GM23248 (cell line): ENCODE data around the gene SH3PXD2A. TPM values are rescaled to one million over a fixed set of nuclear protein-coding genes. Genes with fewer than 3 reads are reported as not detected.
A peak's percentile ranks its signal among the peaks of the same experiment; 100 is the strongest.

Source experiments
- DNase-seq: peaks from one replicate; pipeline ENCODE4 v3.0.0-alpha.2; 2015
- H2AFZ ChIP-seq: fragments of 200-600 bp; sonication (generic); 2 replicates; pipeline ENCODE4 v1.6.1; 2016; ENCODE audit warnings: antibody characterized with exemption
- H3F3A ChIP-seq: fragments of 200-600 bp; sonication (generic); 2 replicates; pipeline ENCODE4 v1.6.1; 2016; ENCODE audit warnings: mild to moderate bottlenecking, antibody characterized with exemption, mixed run types; ENCODE audit not compliant: insufficient read depth
- H3K27ac ChIP-seq: fragments of 200-600 bp; sonication (generic); 2 replicates; pipeline ENCODE4 v1.5.1; 2016; ENCODE audit warnings: mild to moderate bottlenecking
- H3K27me3 ChIP-seq: fragments of 200-600 bp; sonication (generic); replicated peaks from 2 replicates; pipeline ENCODE4 v1.6.1; 2016; ENCODE audit warnings: mild to moderate bottlenecking; ENCODE audit not compliant: insufficient read depth
- H3K36me3 ChIP-seq: fragments of 200-600 bp; sonication (generic); 2 replicates; pipeline ENCODE4 v1.6.1; 2016; ENCODE audit warnings: low read depth, mild to moderate bottlenecking
- H3K4me1 ChIP-seq: fragments of 200-600 bp; sonication (generic); 2 replicates; pipeline ENCODE4 v1.6.1; 2016; ENCODE audit warnings: mild to moderate bottlenecking; ENCODE audit not compliant: insufficient read depth
- H3K4me2 ChIP-seq: fragments of 200-600 bp; sonication (generic); one replicate; pipeline ENCODE4 v1.6.1; 2016; ENCODE audit warnings: mild to moderate bottlenecking; ENCODE audit not compliant: unreplicated experiment
- H3K4me3 ChIP-seq: fragments of 200-600 bp; sonication (generic); 2 replicates; pipeline ENCODE4 v1.5.1; 2016; ENCODE audit warnings: mild to moderate bottlenecking
- H3K79me2 ChIP-seq: fragments of 200-600 bp; sonication (generic); 2 replicates; pipeline ENCODE4 v1.6.1; 2016; ENCODE audit warnings: mild to moderate bottlenecking; ENCODE audit not compliant: insufficient read depth
- H3K9ac ChIP-seq: fragments of 200-600 bp; sonication (generic); 2 replicates; pipeline ENCODE4 v1.6.1; 2016; ENCODE audit warnings: mild to moderate bottlenecking
- H3K9me2 ChIP-seq: fragments of 200-600 bp; sonication (generic); 2 replicates; pipeline ENCODE4 v1.6.1; 2016; ENCODE audit warnings: mixed run types, mild to moderate bottlenecking, moderate library complexity; ENCODE audit not compliant: insufficient read depth
- H3K9me3 ChIP-seq: fragments of 200-600 bp; sonication (generic); one replicate; pipeline ENCODE4 v1.6.1; 2017; ENCODE audit warnings: low read depth
- H4K20me1 ChIP-seq: fragments of 200-600 bp; sonication (generic); 2 replicates; pipeline ENCODE4 v1.6.0; 2016; ENCODE audit not compliant: insufficient read depth
- EZH2 ChIP-seq: fragments of 200-600 bp; sonication (generic); IDR thresholded peaks from 2 replicates; pipeline ENCODE4 v1.6.1; 2018; ENCODE audit warnings: antibody characterized with exemption, mild to moderate bottlenecking; ENCODE audit not compliant: insufficient read depth, poor library complexity, severe bottlenecking
- EZH2phosphoT487 ChIP-seq: fragments of 200-600 bp; sonication (generic); IDR thresholded peaks from 2 replicates; pipeline ENCODE4 v1.6.1; 2018; ENCODE audit warnings: antibody characterized with exemption, moderate library complexity, mild to moderate bottlenecking, low read depth; ENCODE audit not compliant: insufficient read depth
- WGBS, 2 experiments: methylation state at CpG; one replicate each; pipeline ENCODE4 v1.1.6; 2015 to 2017; ENCODE audit warnings: low lambda C conversion rate in 2 of 2, low coverage in 1 of 2; ENCODE audit errors: missing lambda C conversion rate in 2 of 2; 5-methylcytosine and 5-hydroxymethylcytosine counted together
- in situ Hi-C: fragments of 300-500 bp; cut with MboI; formaldehyde crosslinking; loops from 2 replicates; pipeline ENCODE4 v1.15.0; 2020
- polyA plus RNA-seq: library from polyadenylated mRNA; unstranded; fragments of >200 nt; fragmentation: Nextera tagmentation; extraction: Ambion mirVana; gene quantifications from 2 replicates; pipeline ENCODE4 v1.2.1, GENCODE V29; 2016
- total RNA-seq: library from RNA; depleted of rRNA; stranded (reverse); fragments of >200 nt; shearing (Covaris generic); gene quantifications from 2 replicates; pipeline ENCODE4 v1.2.3, GENCODE V29; 2014

The SH3PXD2A gene
- total and polyA plus RNA-seq, 2 experiments from 2014 or later = 34.0 to 58.0 TPM

- Histone ChIP-seq H3K9me3 (no peaks in the 10 kb centered on the region), H3K79me2 (no peaks in the 10 kb centered on the region), H3K27ac (peak overlapping the region; percentile 82), H4K20me1 (no peaks in the 10 kb centered on the region), H2AFZ (no peak overlapping the region), H3K4me3 (no peak overlapping the region), H3K9me2 (no peaks in the 10 kb centered on the region), H3K4me2 (no peak overlapping the region), H3F3A (peaks cover 28% of the 10 kb centered on the region), H3K36me3 (no peaks in the 10 kb centered on the region), H3K4me1 (peaks cover 24% of the 10 kb centered on the region), H3K27me3 (no peaks in the 10 kb centered on the region), H3K9ac (peak overlapping the region; percentile 17)
- WGBS, 2 experiments = 58 to 69% methylated on average over 18 of the region's 18 CpGs
- TF ChIP-seq EZH2phosphoT487 = no peak
- no peak for TF ChIP-seq EZH2
- DNase-seq = peak; percentile 77
- in situ Hi-C loops = no loop called here
Observed at GRCh38 chr10:103757531-103758293, 97.7 kb downstream of the SH3PXD2A start.

- no peaks in the 10 kb centered on the region for H3K27me3 ChIP-seq
- no peaks in the 10 kb centered on the region for H3K79me2 ChIP-seq
- H3K4me3 ChIP-seq = no peak overlapping the region
- H3K9ac ChIP-seq = no peak overlapping the region
- peaks cover 24% of the 10 kb centered on the region for H3K4me1 ChIP-seq
- H3K9me2 ChIP-seq = no peaks in the 10 kb centered on the region
- no peak overlapping the region for H3K27ac ChIP-seq
- H3F3A ChIP-seq = peaks cover 28% of the 10 kb centered on the region
- no peaks in the 10 kb centered on the region for H4K20me1 ChIP-seq
- no peak overlapping the region for H2AFZ ChIP-seq
- TF ChIP-seq EZH2phosphoT487 (no peak), EZH2 (no peak)
- in situ Hi-C loops = no loop called here
- H3K36me3 ChIP-seq = no peaks in the 10 kb centered on the region
- no peak overlapping the region for H3K4me2 ChIP-seq
- H3K9me3 ChIP-seq = no peaks in the 10 kb centered on the region
- no peak for DNase-seq
- WGBS, 2 experiments = 91% methylated on average over 8 of the region's 8 CpGs
Observed at GRCh38 chr10:103756277-103756869, 99.0 kb downstream of the SH3PXD2A start.

- 75 to 79% methylated on average over 3 of the region's 3 CpGs for WGBS, 2 experiments
Observed at GRCh38 chr10:103752680-103753248, 102.6 kb downstream of the SH3PXD2A start.

GRCh38 chr10:103751667-103752290 lies 103.6 kb downstream of the SH3PXD2A start:
- Histone ChIP-seq H3K4me3 (no peak overlapping the region), H3K27ac (no peak overlapping the region), H3K4me1 (no peaks in the 10 kb centered on the region), H3K9me2 (no peaks in the 10 kb centered on the region), H3K9me3 (no peaks in the 10 kb centered on the region), H4K20me1 (no peaks in the 10 kb centered on the region), H3F3A (no peaks in the 10 kb centered on the region), H2AFZ (no peak overlapping the region), H3K36me3 (no peaks in the 10 kb centered on the region), H3K79me2 (no peaks in the 10 kb centered on the region), H3K9ac (no peak overlapping the region), H3K27me3 (no peaks in the 10 kb centered on the region), H3K4me2 (no peak overlapping the region)
- TF ChIP-seq EZH2phosphoT487 (no peak), EZH2 (no peak)
- in situ Hi-C loops = no loop called here
- WGBS, 2 experiments = 94 to 95% methylated on average over 7 of the region's 7 CpGs
- DNase-seq = no peak

More at GRCh38 chr10:103752680-103753248, 102.6 kb downstream of the SH3PXD2A start:
- no peak for TF ChIP-seq EZH2phosphoT487
- TF ChIP-seq EZH2 = no peak
- DNase-seq = no peak
- no peaks in the 10 kb centered on the region for H3K79me2 ChIP-seq
- no peak overlapping the region for H3K4me3 ChIP-seq
- no peaks in the 10 kb centered on the region for H3K36me3 ChIP-seq
- H3F3A ChIP-seq = 0 out of 2 replicates have a peak, but pooled peaks cover 6% of the 10 kb centered on the region
- H2AFZ ChIP-seq = no peak overlapping the region
- no peaks in the 10 kb centered on the region for H3K9me2 ChIP-seq
- in situ Hi-C loops = no loop called here
- H3K4me1 ChIP-seq = peaks cover 5% of the 10 kb centered on the region; the same call in 1 of the 2 replicates
- H4K20me1 ChIP-seq = no peaks in the 10 kb centered on the region
- no peak overlapping the region for H3K4me2 ChIP-seq
- no peak overlapping the region for H3K27ac ChIP-seq
- H3K27me3 ChIP-seq = no peaks in the 10 kb centered on the region
- H3K9ac ChIP-seq = no peak overlapping the region
- H3K9me3 ChIP-seq = no peaks in the 10 kb centered on the region
